Fibroblast of villous mesenchyme (primary cell): ENCODE data around the gene SCOC. TPM values are rescaled to one million over a fixed set of nuclear protein-coding genes. Genes with fewer than 3 reads are reported as not detected.

ENCODE experiments used
- DNase-seq: peaks from one replicate; pipeline ENCODE4 v3.0.0-alpha.2; 2010; ENCODE audit warnings: low read depth
- H3K4me3 ChIP-seq: 2 replicates; pipeline ENCODE4 v1.5.1; 2011; ENCODE audit warnings: low read depth, mild to moderate bottlenecking, low read length
- CTCF ChIP-seq: IDR thresholded peaks from 2 replicates; pipeline ENCODE4 v1.5.1; 2012; ENCODE audit warnings: low read depth, mild to moderate bottlenecking, low read length; ENCODE audit not compliant: insufficient read depth
- total RNA-seq: library from RNA; depleted of rRNA; stranded (reverse); fragments of >200 nt; gene quantifications from 2 replicates; pipeline ENCODE4 v1.2.3, GENCODE V29; 2012

Gene SCOC
- total RNA-seq, 1 donor, result 84.6 TPM

- H3K4me3 ChIP-seq, result peak overlapping the region; percentile 77
- DNase-seq, result peak; percentile 8
- TF ChIP-seq CTCF, result peak; percentile 8
Observed at GRCh38 chr4:140372751-140373327, 607 bp upstream of the SCOC start.

DNA sequence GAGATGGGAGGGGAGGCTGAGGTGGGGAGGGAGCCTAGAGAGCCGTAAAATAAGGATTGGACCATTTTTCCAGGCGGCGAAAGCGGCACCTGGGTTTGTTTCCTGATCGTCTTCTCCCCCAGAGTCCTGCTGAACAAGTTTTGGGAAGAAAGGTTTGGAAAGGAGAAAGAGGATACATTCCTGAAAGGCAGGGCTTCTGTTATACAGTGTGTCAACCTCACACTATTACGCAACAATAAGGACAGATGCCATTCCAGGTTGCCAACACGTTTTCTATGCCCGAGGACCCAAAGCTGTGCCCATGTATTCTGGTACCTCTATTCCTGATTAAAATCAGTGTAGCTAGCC, 658 bp downstream of the SCOC start:
- DNase-seq, result no peak
- TF ChIP-seq CTCF, result no peak
- peak overlapping the region; percentile 77 for H3K4me3 ChIP-seq

DNA sequence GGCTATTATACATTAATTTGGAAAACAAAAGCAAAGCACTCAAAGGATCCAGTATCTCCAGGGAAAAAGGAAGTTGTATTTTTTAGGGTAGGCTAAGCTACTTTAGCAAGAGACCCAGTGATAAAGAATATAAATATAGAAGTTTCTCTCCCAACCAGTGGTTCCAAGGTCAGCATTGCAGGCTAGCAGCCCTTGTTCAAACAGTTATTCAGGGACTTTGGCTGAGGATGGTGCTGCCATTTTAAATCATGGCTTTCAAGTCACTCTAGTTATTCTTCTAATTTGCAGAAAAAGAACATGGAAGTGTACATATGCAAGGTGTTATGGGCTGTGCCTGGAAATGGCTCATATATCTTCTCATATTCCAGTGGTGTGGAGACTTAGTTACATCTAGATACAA, 9.3 kb downstream of the SCOC start:
- no peak overlapping the region for H3K4me3 ChIP-seq
- no peak for DNase-seq
- TF ChIP-seq CTCF, result no peak

- TF ChIP-seq CTCF, result no peak
- no peak for DNase-seq
- H3K4me3 ChIP-seq, result no peak overlapping the region
Observed at GRCh38 chr4:140388015-140388414, 14.6 kb downstream of the SCOC start.

DNA sequence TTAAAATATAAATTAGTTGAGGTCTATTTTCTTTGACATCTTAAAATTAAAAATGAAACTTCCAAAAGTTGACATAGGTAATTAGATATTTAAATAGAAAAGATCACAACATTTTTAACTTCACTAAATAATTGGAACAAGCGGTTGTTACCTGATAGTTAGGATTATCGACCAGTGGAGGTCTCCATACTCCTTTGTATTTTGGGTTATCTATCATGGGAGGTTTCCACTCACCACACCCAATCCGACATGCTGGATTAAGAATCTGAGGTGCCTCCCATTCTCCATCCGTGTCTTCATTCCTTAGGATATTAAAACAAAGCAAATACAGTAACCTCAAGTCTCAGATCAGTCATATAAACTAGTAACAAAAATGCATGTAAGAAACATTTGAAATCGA, 22.2 kb downstream of the SCOC start:
- DNase-seq, result no peak
- no peak overlapping the region for H3K4me3 ChIP-seq
- TF ChIP-seq CTCF, result no peak

DNA sequence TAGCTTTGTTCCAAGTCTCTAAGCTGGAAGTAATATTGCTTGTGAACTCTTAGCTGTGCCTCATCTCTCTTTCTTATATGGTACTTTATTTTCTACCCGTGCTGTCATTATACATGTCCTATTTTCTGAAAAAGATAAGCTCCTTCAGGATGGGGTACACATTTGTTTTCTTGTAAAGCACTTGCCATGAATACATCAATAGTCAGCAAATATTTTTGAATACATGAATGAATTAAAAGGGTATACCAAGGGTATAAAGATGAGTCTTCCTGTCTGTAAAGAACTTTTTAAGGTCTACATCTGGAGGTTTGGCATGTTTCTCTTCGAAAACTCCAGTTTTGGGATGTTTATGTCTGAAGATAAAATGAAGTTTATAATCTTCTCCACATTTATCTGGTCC, 26.7 kb downstream of the SCOC start:
- no peak for TF ChIP-seq CTCF
- DNase-seq, result no peak
- no peak overlapping the region for H3K4me3 ChIP-seq

GRCh38 chr4:140406292-140406691, 32.8 kb downstream of the SCOC start:
- no peak for DNase-seq
- TF ChIP-seq CTCF, result no peak

More at GRCh38 chr4:140406292-140406691, 32.8 kb downstream of the SCOC start:
- H3K4me3 ChIP-seq, result no peak overlapping the region
